ENCODE data around the gene ADGRG2. TPM values are rescaled to one million over a fixed set of nuclear protein-coding genes. Genes with fewer than 3 reads are reported as not detected.
A peak's percentile ranks its signal among the peaks of the same experiment; 100 is the strongest.

The ADGRG2 gene
- total and polyA plus RNA-seq, 2 of the 13 experiments (the other 11 are each of a cell fraction or from before 2014, with no cell fraction given), result not detected

DNA sequence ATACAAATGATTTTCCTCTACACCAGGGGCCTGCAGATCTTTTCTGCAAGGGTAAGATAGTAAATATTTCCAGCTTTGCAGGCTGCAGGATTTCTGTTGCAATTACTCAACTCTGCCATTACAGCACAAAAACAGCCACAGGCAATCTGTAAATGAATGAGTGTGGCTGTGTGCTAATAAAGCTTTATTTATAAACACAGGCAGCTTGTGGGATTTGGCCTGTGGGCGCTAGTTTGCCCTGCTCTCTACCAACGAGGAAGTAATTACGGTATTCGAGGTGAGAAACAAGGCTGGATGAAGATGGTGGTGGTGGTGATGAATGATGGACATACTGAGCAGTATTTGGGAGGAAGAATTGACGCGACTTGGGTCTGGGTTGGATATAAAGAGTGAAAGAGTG lies 30.7 kb downstream of the ADGRG2 start:
- POLR2A ChIA-PET, result no interaction called here
- ATAC-seq (no peak), DNase-seq (ENCODE audit: low spot score) (no peak), FAIRE-seq (no peak)
- Histone ChIP-seq H3K4me3 (replicated peaks in 1 of 3; ENCODE audit: insufficient read depth in 1 of 3, low read depth in 2 of 3, low read length in 3 of 3) (no peak overlapping the region), H3K27ac (ENCODE audit: extremely low read length, insufficient read depth, low read length) (no peak overlapping the region), H4K20me1 (ENCODE audit: insufficient read depth, low read length) (no peaks in the 10 kb centered on the region), H3K79me2 (ENCODE audit: insufficient read depth, low read length) (no peaks in the 10 kb centered on the region), H2AFZ (ENCODE audit: low read length) (no peak overlapping the region), H3K4me1 (ENCODE audit: insufficient read depth, low read length) (no peaks in the 10 kb centered on the region), H3K36me3 (replicated peaks in 1 of 2; ENCODE audit: control insufficient read depth in 1 of 2, insufficient read depth in 2 of 2, low read length in 2 of 2) (no peaks in the 10 kb centered on the region), H3K27me3 (ENCODE audit: control insufficient read depth in 1 of 2, insufficient read depth in 2 of 2, low read length in 2 of 2) (no peaks in the 10 kb centered on the region), H3K4me2 (ENCODE audit: low read depth, low read length) (no peak overlapping the region), H3K9me3 (ENCODE audit: low read length) (peaks cover 7% of the 10 kb centered on the region; the same call in 1 of the 2 replicates), H3K9ac (ENCODE audit: insufficient read depth, low read depth, low read length) (no peak overlapping the region)
- WGBS (ENCODE audit: low lambda C conversion rate), result 17% methylated on average over 6 of the region's 6 CpGs
- TF ChIP-seq, protein P1, sequence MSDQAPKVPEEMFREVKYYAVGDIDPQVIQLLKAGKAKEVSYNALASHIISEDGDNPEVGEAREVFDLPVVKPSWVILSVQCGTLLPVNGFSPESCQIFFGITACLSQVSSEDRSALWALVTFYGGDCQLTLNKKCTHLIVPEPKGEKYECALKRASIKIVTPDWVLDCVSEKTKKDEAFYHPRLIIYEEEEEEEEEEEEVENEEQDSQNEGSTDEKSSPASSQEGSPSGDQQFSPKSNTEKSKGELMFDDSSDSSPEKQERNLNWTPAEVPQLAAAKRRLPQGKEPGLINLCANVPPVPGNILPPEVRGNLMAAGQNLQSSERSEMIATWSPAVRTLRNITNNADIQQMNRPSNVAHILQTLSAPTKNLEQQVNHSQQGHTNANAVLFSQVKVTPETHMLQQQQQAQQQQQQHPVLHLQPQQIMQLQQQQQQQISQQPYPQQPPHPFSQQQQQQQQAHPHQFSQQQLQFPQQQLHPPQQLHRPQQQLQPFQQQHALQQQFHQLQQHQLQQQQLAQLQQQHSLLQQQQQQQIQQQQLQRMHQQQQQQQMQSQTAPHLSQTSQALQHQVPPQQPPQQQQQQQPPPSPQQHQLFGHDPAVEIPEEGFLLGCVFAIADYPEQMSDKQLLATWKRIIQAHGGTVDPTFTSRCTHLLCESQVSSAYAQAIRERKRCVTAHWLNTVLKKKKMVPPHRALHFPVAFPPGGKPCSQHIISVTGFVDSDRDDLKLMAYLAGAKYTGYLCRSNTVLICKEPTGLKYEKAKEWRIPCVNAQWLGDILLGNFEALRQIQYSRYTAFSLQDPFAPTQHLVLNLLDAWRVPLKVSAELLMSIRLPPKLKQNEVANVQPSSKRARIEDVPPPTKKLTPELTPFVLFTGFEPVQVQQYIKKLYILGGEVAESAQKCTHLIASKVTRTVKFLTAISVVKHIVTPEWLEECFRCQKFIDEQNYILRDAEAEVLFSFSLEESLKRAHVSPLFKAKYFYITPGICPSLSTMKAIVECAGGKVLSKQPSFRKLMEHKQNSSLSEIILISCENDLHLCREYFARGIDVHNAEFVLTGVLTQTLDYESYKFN (CRISPR knock-in tag; conservative IDR thresholded peaks at IDR 0.05), result no peak
- TF ChIP-seq, protein P2, sequence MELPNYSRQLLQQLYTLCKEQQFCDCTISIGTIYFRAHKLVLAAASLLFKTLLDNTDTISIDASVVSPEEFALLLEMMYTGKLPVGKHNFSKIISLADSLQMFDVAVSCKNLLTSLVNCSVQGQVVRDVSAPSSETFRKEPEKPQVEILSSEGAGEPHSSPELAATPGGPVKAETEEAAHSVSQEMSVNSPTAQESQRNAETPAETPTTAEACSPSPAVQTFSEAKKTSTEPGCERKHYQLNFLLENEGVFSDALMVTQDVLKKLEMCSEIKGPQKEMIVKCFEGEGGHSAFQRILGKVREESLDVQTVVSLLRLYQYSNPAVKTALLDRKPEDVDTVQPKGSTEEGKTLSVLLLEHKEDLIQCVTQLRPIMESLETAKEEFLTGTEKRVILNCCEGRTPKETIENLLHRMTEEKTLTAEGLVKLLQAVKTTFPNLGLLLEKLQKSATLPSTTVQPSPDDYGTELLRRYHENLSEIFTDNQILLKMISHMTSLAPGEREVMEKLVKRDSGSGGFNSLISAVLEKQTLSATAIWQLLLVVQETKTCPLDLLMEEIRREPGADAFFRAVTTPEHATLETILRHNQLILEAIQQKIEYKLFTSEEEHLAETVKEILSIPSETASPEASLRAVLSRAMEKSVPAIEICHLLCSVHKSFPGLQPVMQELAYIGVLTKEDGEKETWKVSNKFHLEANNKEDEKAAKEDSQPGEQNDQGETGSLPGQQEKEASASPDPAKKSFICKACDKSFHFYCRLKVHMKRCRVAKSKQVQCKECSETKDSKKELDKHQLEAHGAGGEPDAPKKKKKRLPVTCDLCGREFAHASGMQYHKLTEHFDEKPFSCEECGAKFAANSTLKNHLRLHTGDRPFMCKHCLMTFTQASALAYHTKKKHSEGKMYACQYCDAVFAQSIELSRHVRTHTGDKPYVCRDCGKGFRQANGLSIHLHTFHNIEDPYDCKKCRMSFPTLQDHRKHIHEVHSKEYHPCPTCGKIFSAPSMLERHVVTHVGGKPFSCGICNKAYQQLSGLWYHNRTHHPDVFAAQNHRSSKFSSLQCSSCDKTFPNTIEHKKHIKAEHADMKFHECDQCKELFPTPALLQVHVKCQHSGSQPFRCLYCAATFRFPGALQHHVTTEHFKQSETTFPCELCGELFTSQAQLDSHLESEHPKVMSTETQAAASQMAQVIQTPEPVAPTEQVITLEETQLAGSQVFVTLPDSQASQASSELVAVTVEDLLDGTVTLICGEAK (IDR thresholded peaks at IDR 0.05), result no peak
- TF ChIP-seq, protein P2 (CRISPR knock-in tag; IDR thresholded peaks at IDR 0.05), result peak; percentile 80
- intact Hi-C loops (cut with micrococcal nuclease; ENCODE audit: unreplicated experiment), result no loop called here
- CTCF ChIA-PET (ENCODE audit: low intra/inter-chr PET ratio, low total read pairs), result no interaction called here
- in situ Hi-C loops (cut with HindIII; ENCODE audit: extremely low pct_ligation_motif_present, low pct_unique_long_range_greater_than_20kb), result no loop called here
- no TSS peak for BruUV-seq (replicated peaks)

Measured in HepG2 (cell line).